ENCODE measurements around the gene PIGC.

The PIGC gene

GRCh38 chr1:172405912-172406311 is 38.0 kb downstream of the PIGC start:
- Histone ChIP-seq H3K36me3 (ENCODE audit: control insufficient read depth, insufficient read depth, low read length) (no peaks in the 10 kb centered on the region), H3K27me3 (ENCODE audit: control insufficient read depth, insufficient read depth, low read length) (no peaks in the 10 kb centered on the region)

GRCh38 chr1:172404121-172404520 is 39.7 kb downstream of the PIGC start:
- Histone ChIP-seq H3K9me3 (ENCODE audit: control insufficient read depth, insufficient read depth, low read length) (no peaks in the 10 kb centered on the region), H3K27me3 (ENCODE audit: control insufficient read depth, insufficient read depth, low read length) (no peaks in the 10 kb centered on the region), H3K4me3 (ENCODE audit: low read depth, low read length) (no peak overlapping the region), H3K4me1 (ENCODE audit: control insufficient read depth, insufficient read depth, low read length) (peaks cover 9% of the 10 kb centered on the region), H3K9ac (ENCODE audit: low read depth, low read length) (no peak overlapping the region), H3K36me3 (ENCODE audit: control insufficient read depth, insufficient read depth, low read length) (no peaks in the 10 kb centered on the region)

More at GRCh38 chr1:172405912-172406311, 38.0 kb downstream of the PIGC start:
- Histone ChIP-seq H3K4me3 (ENCODE audit: low read depth, low read length) (no peak overlapping the region), H3K9ac (ENCODE audit: low read depth, low read length) (no peak overlapping the region), H3K9me3 (ENCODE audit: control insufficient read depth, insufficient read depth, low read length) (no peaks in the 10 kb centered on the region), H3K4me1 (ENCODE audit: control insufficient read depth, insufficient read depth, low read length) (no peaks in the 10 kb centered on the region)

GRCh38 chr1:172402878-172403569 is 40.8 kb downstream of the PIGC start:
- H3K4me3 ChIP-seq (ENCODE audit: low read depth, low read length): no peak overlapping the region
- no peaks in the 10 kb centered on the region for H3K36me3 ChIP-seq (ENCODE audit: control insufficient read depth, insufficient read depth, low read length)
- H3K9me3 ChIP-seq (ENCODE audit: control insufficient read depth, insufficient read depth, low read length): no peaks in the 10 kb centered on the region
- H3K4me1 ChIP-seq (ENCODE audit: control insufficient read depth, insufficient read depth, low read length): peaks cover 9% of the 10 kb centered on the region
- H3K9ac ChIP-seq (ENCODE audit: low read depth, low read length): no peak overlapping the region
- H3K27me3 ChIP-seq (ENCODE audit: control insufficient read depth, insufficient read depth, low read length): no peaks in the 10 kb centered on the region

GRCh38 chr1:172401892-172402291 is 42.0 kb downstream of the PIGC start:
- H3K4me1 ChIP-seq (ENCODE audit: control insufficient read depth, insufficient read depth, low read length): peaks cover 9% of the 10 kb centered on the region
- no peak overlapping the region for H3K4me3 ChIP-seq (ENCODE audit: low read depth, low read length)
- H3K9me3 ChIP-seq (ENCODE audit: control insufficient read depth, insufficient read depth, low read length): no peaks in the 10 kb centered on the region
- H3K9ac ChIP-seq (ENCODE audit: low read depth, low read length): no peak overlapping the region
- no peaks in the 10 kb centered on the region for H3K27me3 ChIP-seq (ENCODE audit: control insufficient read depth, insufficient read depth, low read length)
- no peaks in the 10 kb centered on the region for H3K36me3 ChIP-seq (ENCODE audit: control insufficient read depth, insufficient read depth, low read length)

- no peaks in the 10 kb centered on the region for H3K27me3 ChIP-seq (ENCODE audit: control insufficient read depth, insufficient read depth, low read length)
- H3K9me3 ChIP-seq (ENCODE audit: control insufficient read depth, insufficient read depth, low read length): no peaks in the 10 kb centered on the region
- H3K9ac ChIP-seq (ENCODE audit: low read depth, low read length): no peak overlapping the region
- H3K36me3 ChIP-seq (ENCODE audit: control insufficient read depth, insufficient read depth, low read length): no peaks in the 10 kb centered on the region
- peaks cover 9% of the 10 kb centered on the region for H3K4me1 ChIP-seq (ENCODE audit: control insufficient read depth, insufficient read depth, low read length)
- H3K4me3 ChIP-seq (ENCODE audit: low read depth, low read length): no peak overlapping the region
Observed at GRCh38 chr1:172401477-172401876, 42.4 kb downstream of the PIGC start.

GRCh38 chr1:172400722-172401105 is 43.2 kb downstream of the PIGC start:
- H3K36me3 ChIP-seq (ENCODE audit: control insufficient read depth, insufficient read depth, low read length): no peaks in the 10 kb centered on the region
- peaks cover 14% of the 10 kb centered on the region for H3K4me1 ChIP-seq (ENCODE audit: control insufficient read depth, insufficient read depth, low read length)
- H3K9ac ChIP-seq (ENCODE audit: low read depth, low read length): no peak overlapping the region
- H3K9me3 ChIP-seq (ENCODE audit: control insufficient read depth, insufficient read depth, low read length): no peaks in the 10 kb centered on the region
- H3K27me3 ChIP-seq (ENCODE audit: control insufficient read depth, insufficient read depth, low read length): no peaks in the 10 kb centered on the region
- no peak overlapping the region for H3K4me3 ChIP-seq (ENCODE audit: low read depth, low read length)

GRCh38 chr1:172399756-172400721 is 43.8 kb downstream of the PIGC start:
- Histone ChIP-seq H3K4me3 (ENCODE audit: low read depth, low read length) (no peak overlapping the region), H3K9ac (ENCODE audit: low read depth, low read length) (no peak overlapping the region), H3K27me3 (ENCODE audit: control insufficient read depth, insufficient read depth, low read length) (no peaks in the 10 kb centered on the region), H3K4me1 (ENCODE audit: control insufficient read depth, insufficient read depth, low read length) (peaks cover 16% of the 10 kb centered on the region), H3K9me3 (ENCODE audit: control insufficient read depth, insufficient read depth, low read length) (no peaks in the 10 kb centered on the region), H3K36me3 (ENCODE audit: control insufficient read depth, insufficient read depth, low read length) (no peaks in the 10 kb centered on the region)

- Histone ChIP-seq H3K36me3 (ENCODE audit: control insufficient read depth, insufficient read depth, low read length) (no peaks in the 10 kb centered on the region), H3K27me3 (ENCODE audit: control insufficient read depth, insufficient read depth, low read length) (no peaks in the 10 kb centered on the region), H3K9me3 (ENCODE audit: control insufficient read depth, insufficient read depth, low read length) (no peaks in the 10 kb centered on the region), H3K4me1 (ENCODE audit: control insufficient read depth, insufficient read depth, low read length) (peaks cover 16% of the 10 kb centered on the region), H3K9ac (ENCODE audit: low read depth, low read length) (peak overlapping the region; percentile 14), H3K4me3 (ENCODE audit: low read depth, low read length) (no peak overlapping the region)
Observed at GRCh38 chr1:172398970-172399755, 44.7 kb downstream of the PIGC start.

- no peaks in the 10 kb centered on the region for H3K9me3 ChIP-seq (ENCODE audit: control insufficient read depth, insufficient read depth, low read length)
- no peaks in the 10 kb centered on the region for H3K36me3 ChIP-seq (ENCODE audit: control insufficient read depth, insufficient read depth, low read length)
- H3K4me1 ChIP-seq (ENCODE audit: control insufficient read depth, insufficient read depth, low read length): peaks cover 16% of the 10 kb centered on the region
- H3K4me3 ChIP-seq (ENCODE audit: low read depth, low read length): no peak overlapping the region
- no peaks in the 10 kb centered on the region for H3K27me3 ChIP-seq (ENCODE audit: control insufficient read depth, insufficient read depth, low read length)
- H3K9ac ChIP-seq (ENCODE audit: low read depth, low read length): no peak overlapping the region
Observed at GRCh38 chr1:172398193-172398592, 45.7 kb downstream of the PIGC start.

GRCh38 chr1:172397633-172398032 is 46.2 kb downstream of the PIGC start:
- H3K36me3 ChIP-seq (ENCODE audit: control insufficient read depth, insufficient read depth, low read length): no peaks in the 10 kb centered on the region
- no peaks in the 10 kb centered on the region for H3K27me3 ChIP-seq (ENCODE audit: control insufficient read depth, insufficient read depth, low read length)
- H3K9ac ChIP-seq (ENCODE audit: low read depth, low read length): no peak overlapping the region
- no peaks in the 10 kb centered on the region for H3K9me3 ChIP-seq (ENCODE audit: control insufficient read depth, insufficient read depth, low read length)
- no peak overlapping the region for H3K4me3 ChIP-seq (ENCODE audit: low read depth, low read length)
- peaks cover 16% of the 10 kb centered on the region for H3K4me1 ChIP-seq (ENCODE audit: control insufficient read depth, insufficient read depth, low read length)

- Histone ChIP-seq H3K4me1 (ENCODE audit: control insufficient read depth, insufficient read depth, low read length) (peaks cover 16% of the 10 kb centered on the region), H3K9me3 (ENCODE audit: control insufficient read depth, insufficient read depth, low read length) (no peaks in the 10 kb centered on the region), H3K36me3 (ENCODE audit: control insufficient read depth, insufficient read depth, low read length) (no peaks in the 10 kb centered on the region), H3K4me3 (ENCODE audit: low read depth, low read length) (no peak overlapping the region), H3K27me3 (ENCODE audit: control insufficient read depth, insufficient read depth, low read length) (no peaks in the 10 kb centered on the region), H3K9ac (ENCODE audit: low read depth, low read length) (no peak overlapping the region)
Observed at GRCh38 chr1:172397221-172397620, 46.6 kb downstream of the PIGC start.

Measured in iPS-15b (cell line).